Sigmoid colon (tissue), 7 donors: Measurements from ENCODE around the gene FAM43A. TPM values are rescaled to one million over a fixed set of nuclear protein-coding genes. Genes with fewer than 3 reads are reported as not detected.

Source experiments
- DNase-seq: peaks from one replicate; pipeline ENCODE4 v3.0.0-alpha.2; 2019
- H3K27ac ChIP-seq, 4 donors: fragments of 200-600 bp; sonication (generic); one replicate each; pipeline ENCODE4 v1.5.1; 2016 to 2019; ENCODE audit warnings: mild to moderate bottlenecking in 1 of 4
- H3K27me3 ChIP-seq, 3 donors: fragments of 200-600 bp; sonication (generic); one replicate each; pipeline ENCODE4 v1.5.1; 2019; ENCODE audit warnings: mild to moderate bottlenecking in 1 of 3
- H3K36me3 ChIP-seq, 4 donors: fragments of 200-600 bp; sonication (generic); one replicate each; pipeline ENCODE4 v1.5.1; 2016 to 2019
- H3K4me1 ChIP-seq, 4 donors: fragments of 200-600 bp; sonication (generic); one replicate each; pipeline ENCODE4 v1.5.1; 2017 to 2019
- H3K4me3 ChIP-seq, 4 donors: fragments of 200-600 bp; sonication (generic); one replicate each; pipeline ENCODE4 v1.5.1; 2017 to 2019; ENCODE audit warnings: mild to moderate bottlenecking in 2 of 4, moderate library complexity in 1 of 4
- H3K9me3 ChIP-seq, 4 donors: fragments of 200-600 bp in 3 of 4; sonication (generic) in 3 of 4; one replicate each; pipeline versions ENCODE4 v1.5.1 to v1.6.1; 2013 to 2019
- EP300 ChIP-seq, 4 donors: sonication (generic); formaldehyde crosslinking; IDR thresholded peaks; one replicate each; pipeline ENCODE4 v1.6.1; 2017; ENCODE audit warnings: antibody characterized with exemption in 4 of 4
- POLR2A ChIP-seq, 2 donors: fragments of 450-650 bp; IDR thresholded peaks; one replicate each; pipeline ENCODE4 v1.6.1; 2016; ENCODE audit warnings: antibody characterized with exemption in 2 of 2, mild to moderate bottlenecking in 2 of 2, moderate library complexity in 2 of 2
- POLR2AphosphoS5 ChIP-seq, 4 donors: sonication (generic); formaldehyde crosslinking; IDR thresholded peaks; one replicate each; pipeline ENCODE4 v1.6.1; 2017; ENCODE audit warnings: antibody characterized with exemption in 4 of 4
- WGBS, 2 donors: extraction: QIAGEN DNeasy Blood & Tissue Kit; methylation state at CpG; one replicate each; pipeline ENCODE4 v1.1.7; 2013; 5-methylcytosine and 5-hydroxymethylcytosine counted together
- intact Hi-C: fragments of 100-400 bp; cut with DNase I; formaldehyde crosslinking; loops from one replicate; pipeline ENCODE4 v1.15.1; 2023
- polyA plus RNA-seq, 3 donors: library from polyadenylated mRNA; stranded (reverse); fragments of 200-250 nt; gene quantifications; one replicate each; pipeline ENCODE4 v1.2.3, GENCODE V29; 2013
- total RNA-seq, 4 donors: library from RNA; depleted of rRNA; stranded (reverse); fragments of >200 nt; gene quantifications; one replicate each; pipeline ENCODE4 v1.1.0, GENCODE V29; 2016
- TF ChIP-seq, protein P1 (sequence below), 4 experiments: fragments of 450-650 bp in 3 of 4; fragments of 200-600 bp in 1 of 4; IDR thresholded peaks; one replicate each; pipeline ENCODE4 v1.5.1; 2016 to 2019; ENCODE audit warnings: antibody characterized with exemption in 4 of 4, mild to moderate bottlenecking in 3 of 4, moderate library complexity in 2 of 4
- donor health status: healthy with polysubstance abuse.
- donor health status: Bipolar disorder and iron deficiency.
- donor health status: healthy.

Gene FAM43A
- total and polyA plus RNA-seq, 7 donors: 10.2 to 62.8 (median 13.3) TPM

DNA sequence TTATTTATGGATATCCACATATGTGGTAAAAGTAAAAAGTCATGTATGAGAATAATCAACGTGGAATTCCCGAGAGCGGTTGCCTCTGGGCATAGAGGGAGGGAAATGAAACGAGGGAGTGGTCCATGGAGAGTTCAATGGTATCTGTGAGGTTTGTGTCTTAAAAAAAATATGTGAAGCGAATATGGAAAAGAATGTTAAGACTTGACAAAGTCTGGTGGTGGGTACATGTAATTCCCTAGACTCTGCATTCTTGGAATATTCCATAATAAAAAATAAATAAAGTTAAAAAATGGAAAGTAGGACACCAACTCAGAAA is 28.4 kb downstream of the FAM43A start:
- TF ChIP-seq POLR2A (IDR thresholded peaks at IDR 0.05) (no peak), EP300 (IDR thresholded peaks at IDR 0.05) (no peak), POLR2AphosphoS5 (IDR thresholded peaks at IDR 0.05) (no peak)
- TF ChIP-seq, protein P1, sequence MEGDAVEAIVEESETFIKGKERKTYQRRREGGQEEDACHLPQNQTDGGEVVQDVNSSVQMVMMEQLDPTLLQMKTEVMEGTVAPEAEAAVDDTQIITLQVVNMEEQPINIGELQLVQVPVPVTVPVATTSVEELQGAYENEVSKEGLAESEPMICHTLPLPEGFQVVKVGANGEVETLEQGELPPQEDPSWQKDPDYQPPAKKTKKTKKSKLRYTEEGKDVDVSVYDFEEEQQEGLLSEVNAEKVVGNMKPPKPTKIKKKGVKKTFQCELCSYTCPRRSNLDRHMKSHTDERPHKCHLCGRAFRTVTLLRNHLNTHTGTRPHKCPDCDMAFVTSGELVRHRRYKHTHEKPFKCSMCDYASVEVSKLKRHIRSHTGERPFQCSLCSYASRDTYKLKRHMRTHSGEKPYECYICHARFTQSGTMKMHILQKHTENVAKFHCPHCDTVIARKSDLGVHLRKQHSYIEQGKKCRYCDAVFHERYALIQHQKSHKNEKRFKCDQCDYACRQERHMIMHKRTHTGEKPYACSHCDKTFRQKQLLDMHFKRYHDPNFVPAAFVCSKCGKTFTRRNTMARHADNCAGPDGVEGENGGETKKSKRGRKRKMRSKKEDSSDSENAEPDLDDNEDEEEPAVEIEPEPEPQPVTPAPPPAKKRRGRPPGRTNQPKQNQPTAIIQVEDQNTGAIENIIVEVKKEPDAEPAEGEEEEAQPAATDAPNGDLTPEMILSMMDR (IDR thresholded peaks at IDR 0.05): no peak
- no peaks in the 10 kb centered on the region for H3K36me3 ChIP-seq
- no peak for DNase-seq
- no peaks in the 10 kb centered on the region for H3K4me1 ChIP-seq
- no peaks in the 10 kb centered on the region for H3K9me3 ChIP-seq
- no peak overlapping the region for H3K27ac ChIP-seq
- H3K4me3 ChIP-seq: no peak overlapping the region
- no peaks in the 10 kb centered on the region for H3K27me3 ChIP-seq
- WGBS, 2 donors: 90 to 94% methylated on average over 5 of the region's 5 CpGs
- intact Hi-C loops: no loop called here

DNA sequence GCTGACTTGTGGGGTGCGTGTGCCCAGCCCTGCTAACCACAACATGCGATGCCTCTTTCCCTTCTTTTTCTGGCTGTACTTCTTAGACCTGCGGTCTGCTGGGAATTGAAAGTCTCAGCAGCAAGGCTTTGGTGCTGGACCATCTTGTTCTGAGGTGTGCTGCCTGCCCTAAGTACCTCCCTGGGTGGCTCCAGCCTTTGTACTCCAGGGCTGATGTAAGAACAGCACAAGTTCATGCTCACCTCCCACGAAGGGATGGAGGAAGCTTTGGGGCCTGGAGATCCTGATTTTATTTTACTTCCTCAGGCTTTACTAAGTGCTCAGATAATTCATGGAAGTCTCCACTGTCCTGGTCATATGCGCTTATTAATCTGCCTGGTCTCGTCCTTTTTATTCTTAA is 28.9 kb downstream of the FAM43A start:
- H3K27me3 ChIP-seq: no peaks in the 10 kb centered on the region
- DNase-seq: no peak
- H3K4me1 ChIP-seq: no peaks in the 10 kb centered on the region
- H3K27ac ChIP-seq: no peak overlapping the region
- no peaks in the 10 kb centered on the region for H3K36me3 ChIP-seq
- H3K9me3 ChIP-seq: peaks cover 0 to 2% (median 0%) of the 10 kb centered on the region in 4 donors
- intact Hi-C loops: no loop called here
- TF ChIP-seq, protein P1 (IDR thresholded peaks at IDR 0.05): no peak
- TF ChIP-seq EP300 (IDR thresholded peaks at IDR 0.05): no peak
- no peak for TF ChIP-seq POLR2A (IDR thresholded peaks at IDR 0.05)
- no peak for TF ChIP-seq POLR2AphosphoS5 (IDR thresholded peaks at IDR 0.05)
- H3K4me3 ChIP-seq: no peak overlapping the region
- 79 to 84% methylated on average over 6 of the region's 6 CpGs for WGBS, 2 donors

DNA sequence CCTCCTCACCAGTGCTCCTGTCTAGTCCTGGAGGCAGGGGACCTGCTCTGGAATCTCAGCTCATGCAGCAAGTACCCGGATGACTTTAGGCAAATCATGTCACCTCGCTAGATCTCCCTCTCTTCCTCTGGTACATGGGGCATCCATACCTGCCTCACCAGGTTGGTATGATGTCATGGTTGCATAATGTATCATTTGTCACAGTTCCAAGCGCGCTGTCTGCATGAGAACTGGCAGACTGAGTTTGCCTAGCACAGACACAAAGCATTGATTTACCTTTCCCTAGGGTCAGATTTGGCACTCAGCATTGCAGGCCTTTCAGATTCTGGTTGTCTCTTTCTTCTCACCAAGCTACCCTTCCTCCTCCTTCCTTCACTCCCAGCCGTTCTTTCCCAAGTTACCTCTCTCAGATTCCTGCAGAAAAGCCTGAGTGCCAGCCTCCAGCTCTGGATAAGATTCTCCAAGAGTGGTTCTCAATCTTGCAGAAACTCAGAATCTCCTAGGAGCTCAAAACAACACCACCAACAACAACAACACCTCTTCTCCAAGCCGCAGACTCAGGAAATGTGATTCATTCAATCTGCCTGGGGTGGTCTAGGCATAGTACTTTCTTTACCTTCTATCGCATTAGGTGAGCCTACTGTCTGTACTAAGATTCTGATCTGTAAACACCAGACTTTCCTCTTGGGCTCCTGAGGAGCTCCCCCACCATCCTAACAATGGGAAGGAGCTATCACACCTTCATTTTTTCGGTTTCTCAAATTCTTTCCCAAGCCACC is 29.5 kb downstream of the FAM43A start:
- Histone ChIP-seq H3K36me3 (no peaks in the 10 kb centered on the region), H3K27me3 (no peaks in the 10 kb centered on the region), H3K4me1 (no peaks in the 10 kb centered on the region), H3K9me3 (peaks cover 0 to 3% (median 0%) of the 10 kb centered on the region in 4 donors), H3K27ac (no peak overlapping the region), H3K4me3 (no peak overlapping the region)
- no peak for DNase-seq
- intact Hi-C loops: no loop called here
- TF ChIP-seq POLR2AphosphoS5 (IDR thresholded peaks at IDR 0.05): no peak
- TF ChIP-seq POLR2A (IDR thresholded peaks at IDR 0.05): no peak
- TF ChIP-seq, protein P1 (IDR thresholded peaks at IDR 0.05): no peak
- no peak for TF ChIP-seq EP300 (IDR thresholded peaks at IDR 0.05)
- 85 to 90% methylated on average over 8 of the region's 8 CpGs for WGBS, 2 donors

DNA sequence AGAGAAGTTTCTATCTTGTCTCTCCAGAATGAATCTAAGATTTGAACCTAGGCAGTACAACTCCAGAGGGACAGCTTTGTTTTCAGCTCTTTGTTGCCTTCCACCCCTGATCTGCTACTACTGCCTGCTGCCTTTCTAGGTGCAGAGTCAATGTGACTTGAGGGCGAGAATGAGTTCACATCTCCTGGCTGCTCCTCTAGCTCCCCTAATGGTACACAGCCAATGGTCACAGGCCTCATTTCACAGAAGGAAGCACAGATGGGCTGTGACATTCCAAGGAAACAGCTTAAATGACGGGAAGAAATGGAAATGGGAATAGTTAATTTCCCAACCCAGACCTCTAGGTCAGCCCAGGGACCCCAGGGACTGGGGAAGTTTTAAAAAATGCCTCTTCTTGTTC is 32.4 kb downstream of the FAM43A start:
- Histone ChIP-seq H3K9me3 (peaks cover 0 to 3% (median 0%) of the 10 kb centered on the region in 4 donors), H3K27me3 (no peaks in the 10 kb centered on the region), H3K36me3 (no peaks in the 10 kb centered on the region), H3K4me1 (no peaks in the 10 kb centered on the region), H3K27ac (no peak overlapping the region), H3K4me3 (no peak overlapping the region)
- TF ChIP-seq POLR2AphosphoS5 (IDR thresholded peaks at IDR 0.05) (no peak), POLR2A (IDR thresholded peaks at IDR 0.05) (no peak), EP300 (IDR thresholded peaks at IDR 0.05) (no peak)
- TF ChIP-seq, protein P1 (IDR thresholded peaks at IDR 0.05): no peak
- intact Hi-C loops: no loop called here
- no peak for DNase-seq
- WGBS, 2 donors: 92 to 94% methylated on average over 2 of the region's 2 CpGs

DNA sequence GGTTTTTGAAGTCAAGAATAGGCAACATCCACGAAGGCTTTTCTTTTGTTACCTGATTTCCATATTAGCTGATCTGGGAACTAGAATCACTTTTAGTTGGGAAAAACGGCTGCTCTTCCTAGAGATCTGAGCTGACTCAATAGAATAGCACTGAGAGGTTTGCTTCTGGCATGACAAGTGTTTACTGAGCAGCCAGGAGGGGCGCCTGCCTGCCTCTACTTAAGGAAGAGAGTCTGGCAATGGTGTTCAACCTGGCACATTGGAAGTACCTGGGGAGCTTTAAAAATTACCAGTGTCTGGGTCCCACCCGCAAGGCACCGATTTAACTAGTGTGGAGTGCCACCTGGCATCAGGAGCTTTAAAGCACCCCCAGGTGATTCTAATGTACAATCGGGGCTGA is 34.4 kb downstream of the FAM43A start:
- 84 to 88% methylated on average over 6 of the region's 6 CpGs for WGBS, 2 donors
- TF ChIP-seq, protein P1 (IDR thresholded peaks at IDR 0.05): no peak
- no peak for TF ChIP-seq POLR2AphosphoS5 (IDR thresholded peaks at IDR 0.05)
- TF ChIP-seq EP300 (IDR thresholded peaks at IDR 0.05): no peak
- TF ChIP-seq POLR2A (IDR thresholded peaks at IDR 0.05): no peak
- intact Hi-C loops: no loop called here
- H3K27me3 ChIP-seq: no peaks in the 10 kb centered on the region
- no peaks in the 10 kb centered on the region for H3K4me1 ChIP-seq
- H3K27ac ChIP-seq: no peak overlapping the region
- no peak for DNase-seq
- peaks cover 0 to 3% (median 0%) of the 10 kb centered on the region in 4 donors for H3K9me3 ChIP-seq
- H3K4me3 ChIP-seq: no peak overlapping the region
- H3K36me3 ChIP-seq: no peaks in the 10 kb centered on the region
